Measurements from ENCODE around the gene SLC6A2.

DNA sequence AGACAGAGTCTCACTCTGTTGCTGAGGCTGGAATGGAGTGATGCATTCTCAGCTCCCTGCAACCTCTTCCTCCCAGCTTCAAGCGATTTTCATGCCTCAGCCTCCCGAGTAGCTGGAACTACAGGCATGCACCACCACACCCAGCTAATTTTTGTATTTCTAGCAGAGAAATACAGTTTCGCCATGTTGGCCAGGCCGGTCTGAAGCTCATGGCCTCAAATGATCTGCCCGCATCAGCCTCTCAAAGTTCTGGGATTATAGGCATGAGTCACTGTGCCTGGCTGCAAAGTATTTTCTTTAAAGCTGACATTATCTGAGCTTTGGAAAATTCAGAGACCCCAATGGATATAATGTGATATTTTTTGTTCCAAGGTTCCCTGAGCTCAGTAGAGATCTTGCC is 31.1 kb upstream of the SLC6A2 start:
- TF ChIP-seq POLR2AphosphoS5 (IDR thresholded peaks at IDR 0.05) = no peak
- TF ChIP-seq, protein P1, sequence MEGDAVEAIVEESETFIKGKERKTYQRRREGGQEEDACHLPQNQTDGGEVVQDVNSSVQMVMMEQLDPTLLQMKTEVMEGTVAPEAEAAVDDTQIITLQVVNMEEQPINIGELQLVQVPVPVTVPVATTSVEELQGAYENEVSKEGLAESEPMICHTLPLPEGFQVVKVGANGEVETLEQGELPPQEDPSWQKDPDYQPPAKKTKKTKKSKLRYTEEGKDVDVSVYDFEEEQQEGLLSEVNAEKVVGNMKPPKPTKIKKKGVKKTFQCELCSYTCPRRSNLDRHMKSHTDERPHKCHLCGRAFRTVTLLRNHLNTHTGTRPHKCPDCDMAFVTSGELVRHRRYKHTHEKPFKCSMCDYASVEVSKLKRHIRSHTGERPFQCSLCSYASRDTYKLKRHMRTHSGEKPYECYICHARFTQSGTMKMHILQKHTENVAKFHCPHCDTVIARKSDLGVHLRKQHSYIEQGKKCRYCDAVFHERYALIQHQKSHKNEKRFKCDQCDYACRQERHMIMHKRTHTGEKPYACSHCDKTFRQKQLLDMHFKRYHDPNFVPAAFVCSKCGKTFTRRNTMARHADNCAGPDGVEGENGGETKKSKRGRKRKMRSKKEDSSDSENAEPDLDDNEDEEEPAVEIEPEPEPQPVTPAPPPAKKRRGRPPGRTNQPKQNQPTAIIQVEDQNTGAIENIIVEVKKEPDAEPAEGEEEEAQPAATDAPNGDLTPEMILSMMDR (IDR thresholded peaks at IDR 0.05) = no peak
- TF ChIP-seq EP300 (IDR thresholded peaks at IDR 0.05) = no peak
- no peak for TF ChIP-seq POLR2A (IDR thresholded peaks at IDR 0.05)

Measured in suprapubic skin (tissue), 4 donors.